PC-9 (cell line): Measurements from ENCODE around the gene CLDND2.

Source experiments
- EZH2 ChIP-seq: fragments of 200-600 bp; sonication (generic); IDR thresholded peaks from 2 replicates; pipeline ENCODE4 v1.8.0; 2017; ENCODE audit warnings: antibody characterized with exemption, low read depth
- TF ChIP-seq, protein P1 (sequence below): fragments of 200-600 bp; sonication (generic); conservative IDR thresholded peaks from 2 replicates; pipeline ENCODE4 v1.6.1; 2017; ENCODE audit warnings: mixed run types, antibody characterized with exemption, mild to moderate bottlenecking, moderate library complexity

DNA sequence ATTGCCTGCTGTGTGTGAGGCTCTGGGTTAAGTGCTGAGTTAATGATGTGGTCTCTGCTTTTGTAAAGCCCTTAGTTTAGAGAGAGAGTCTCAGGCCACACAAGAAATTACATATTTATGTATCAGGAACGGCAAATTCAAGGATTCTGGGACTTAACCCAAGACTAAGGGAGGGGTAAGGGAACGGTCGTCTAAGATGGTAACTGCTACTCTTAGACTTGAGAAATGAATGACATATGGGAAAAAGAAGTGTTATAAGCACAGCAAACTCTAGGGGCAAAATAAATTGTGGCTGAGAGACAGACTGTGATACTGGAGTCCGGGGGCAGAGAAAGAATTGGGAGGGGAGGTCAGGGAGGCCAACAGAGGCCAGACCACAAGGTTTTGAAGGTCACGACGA, 37.1 kb downstream of the CLDND2 start:
- TF ChIP-seq, protein P1, sequence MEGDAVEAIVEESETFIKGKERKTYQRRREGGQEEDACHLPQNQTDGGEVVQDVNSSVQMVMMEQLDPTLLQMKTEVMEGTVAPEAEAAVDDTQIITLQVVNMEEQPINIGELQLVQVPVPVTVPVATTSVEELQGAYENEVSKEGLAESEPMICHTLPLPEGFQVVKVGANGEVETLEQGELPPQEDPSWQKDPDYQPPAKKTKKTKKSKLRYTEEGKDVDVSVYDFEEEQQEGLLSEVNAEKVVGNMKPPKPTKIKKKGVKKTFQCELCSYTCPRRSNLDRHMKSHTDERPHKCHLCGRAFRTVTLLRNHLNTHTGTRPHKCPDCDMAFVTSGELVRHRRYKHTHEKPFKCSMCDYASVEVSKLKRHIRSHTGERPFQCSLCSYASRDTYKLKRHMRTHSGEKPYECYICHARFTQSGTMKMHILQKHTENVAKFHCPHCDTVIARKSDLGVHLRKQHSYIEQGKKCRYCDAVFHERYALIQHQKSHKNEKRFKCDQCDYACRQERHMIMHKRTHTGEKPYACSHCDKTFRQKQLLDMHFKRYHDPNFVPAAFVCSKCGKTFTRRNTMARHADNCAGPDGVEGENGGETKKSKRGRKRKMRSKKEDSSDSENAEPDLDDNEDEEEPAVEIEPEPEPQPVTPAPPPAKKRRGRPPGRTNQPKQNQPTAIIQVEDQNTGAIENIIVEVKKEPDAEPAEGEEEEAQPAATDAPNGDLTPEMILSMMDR: no peak
- no peak for TF ChIP-seq EZH2
